ENCODE results near the gene OGFR. TPM values are rescaled to one million over a fixed set of nuclear protein-coding genes. Genes with fewer than 3 reads are reported as not detected.
"Not testable (repeated sequence)": the region's sequence is repeated elsewhere in the genome, so short reads cannot be mapped to it uniquely, and the experiment has no call there.

Gene OGFR
- total and polyA plus RNA-seq, 2 experiments from 2014 or later = 9.9 to 52.2 TPM

- in situ Hi-C loops (cut with MboI) = no loop called here
- 97 to 99% methylated on average over 7 of the region's 7 CpGs for WGBS, 2 experiments (ENCODE audit: low coverage in 1 of 2, low lambda C conversion rate in 2 of 2, missing lambda C conversion rate in 2 of 2)
Observed at GRCh38 chr20:62844182-62844581, 39.5 kb downstream of the OGFR start.

GRCh38 chr20:62845416-62846160, 41.0 kb downstream of the OGFR start:
- TF ChIP-seq EZH2phosphoT487 (IDR thresholded peaks at IDR 0.05; ENCODE audit: insufficient read depth, low read depth) = no peak
- TF ChIP-seq EZH2 (IDR thresholded peaks at IDR 0.05; ENCODE audit: insufficient read depth, poor library complexity, severe bottlenecking) = no peak
- Histone ChIP-seq H3F3A (ENCODE audit: insufficient read depth) (0 out of 2 replicates have a peak, but pooled peaks cover 5% of the 10 kb centered on the region), H3K9me3 (ENCODE audit: low read depth) (no peaks in the 10 kb centered on the region), H3K9me2 (ENCODE audit: insufficient read depth) (no peaks in the 10 kb centered on the region), H2AFZ (no peak overlapping the region), H4K20me1 (ENCODE audit: insufficient read depth) (no peaks in the 10 kb centered on the region), H3K79me2 (ENCODE audit: insufficient read depth) (no peaks in the 10 kb centered on the region), H3K27me3 (replicated peaks; ENCODE audit: insufficient read depth) (no peaks in the 10 kb centered on the region), H3K36me3 (ENCODE audit: low read depth) (no peaks in the 10 kb centered on the region), H3K9ac (no peak overlapping the region), H3K27ac (no peak overlapping the region), H3K4me2 (ENCODE audit: unreplicated experiment) (no peak overlapping the region), H3K4me3 (no peak overlapping the region), H3K4me1 (ENCODE audit: insufficient read depth) (no peaks in the 10 kb centered on the region)
- DNase-seq = no peak
- WGBS, 2 experiments (ENCODE audit: low coverage in 1 of 2, low lambda C conversion rate in 2 of 2, missing lambda C conversion rate in 2 of 2) = 96% methylated on average over 16 of the region's 16 CpGs
- in situ Hi-C loops (cut with MboI) = no loop called here

More at GRCh38 chr20:62844182-62844581, 39.5 kb downstream of the OGFR start:
- DNase-seq = no peak
- H3K27ac ChIP-seq = no peak overlapping the region
- no peaks in the 10 kb centered on the region for H4K20me1 ChIP-seq (ENCODE audit: insufficient read depth)
- no peak overlapping the region for H3K4me2 ChIP-seq (ENCODE audit: unreplicated experiment)
- H3K4me3 ChIP-seq = no peak overlapping the region
- no peak overlapping the region for H3K9ac ChIP-seq
- H3K9me2 ChIP-seq (ENCODE audit: insufficient read depth) = no peaks in the 10 kb centered on the region
- no peaks in the 10 kb centered on the region for H3K36me3 ChIP-seq (ENCODE audit: low read depth)
- H3K27me3 ChIP-seq (replicated peaks; ENCODE audit: insufficient read depth) = no peaks in the 10 kb centered on the region
- no peak overlapping the region for H2AFZ ChIP-seq
- H3K79me2 ChIP-seq (ENCODE audit: insufficient read depth) = no peaks in the 10 kb centered on the region
- no peaks in the 10 kb centered on the region for H3K9me3 ChIP-seq (ENCODE audit: low read depth)
- 0 out of 2 replicates have a peak, but pooled peaks cover 5% of the 10 kb centered on the region for H3F3A ChIP-seq (ENCODE audit: insufficient read depth)
- H3K4me1 ChIP-seq (ENCODE audit: insufficient read depth) = no peaks in the 10 kb centered on the region
- TF ChIP-seq EZH2 (IDR thresholded peaks at IDR 0.05; ENCODE audit: insufficient read depth, poor library complexity, severe bottlenecking) = no peak
- no peak for TF ChIP-seq EZH2phosphoT487 (IDR thresholded peaks at IDR 0.05; ENCODE audit: insufficient read depth, low read depth)

- H3K4me3 ChIP-seq = no peak overlapping the region
- in situ Hi-C loops (cut with MboI) = no loop called here
- no peak for DNase-seq
Observed at GRCh38 chr20:62846166-62846890, 41.7 kb downstream of the OGFR start.

GRCh38 chr20:62848917-62849316, 44.3 kb downstream of the OGFR start:
- H3K27me3 ChIP-seq (replicated peaks; ENCODE audit: insufficient read depth); H3K4me3 ChIP-seq; H3K36me3 ChIP-seq (ENCODE audit: low read depth); H3K9me2 ChIP-seq (ENCODE audit: insufficient read depth); H4K20me1 ChIP-seq (ENCODE audit: insufficient read depth); H2AFZ ChIP-seq; DNase-seq; H3K4me1 ChIP-seq (ENCODE audit: insufficient read depth); H3K9me3 ChIP-seq (ENCODE audit: low read depth); in situ Hi-C loops (cut with MboI); H3K4me2 ChIP-seq (ENCODE audit: unreplicated experiment); H3K9ac ChIP-seq; H3F3A ChIP-seq (ENCODE audit: insufficient read depth); H3K27ac ChIP-seq: not testable (repeated sequence)
- WGBS, 2 experiments (ENCODE audit: low coverage in 1 of 2, low lambda C conversion rate in 2 of 2, missing lambda C conversion rate in 2 of 2) = 80 to 81% methylated on average over 7 of the region's 7 CpGs
- peaks cover 15% of the 10 kb centered on the region; the same call in 1 of the 2 replicates for H3K79me2 ChIP-seq (ENCODE audit: insufficient read depth)

More at GRCh38 chr20:62846166-62846890, 41.7 kb downstream of the OGFR start:
- Histone ChIP-seq H3K79me2 (ENCODE audit: insufficient read depth) (0 out of 2 replicates have a peak, but pooled peaks cover 5% of the 10 kb centered on the region), H2AFZ (no peak overlapping the region), H3K9me2 (ENCODE audit: insufficient read depth) (no peaks in the 10 kb centered on the region), H3K4me1 (ENCODE audit: insufficient read depth) (no peaks in the 10 kb centered on the region), H3K4me2 (ENCODE audit: unreplicated experiment) (no peak overlapping the region), H4K20me1 (ENCODE audit: insufficient read depth) (no peaks in the 10 kb centered on the region), H3K27me3 (replicated peaks; ENCODE audit: insufficient read depth) (no peaks in the 10 kb centered on the region), H3K9me3 (ENCODE audit: low read depth) (no peaks in the 10 kb centered on the region), H3K36me3 (ENCODE audit: low read depth) (no peaks in the 10 kb centered on the region), H3K9ac (no peak overlapping the region), H3F3A (ENCODE audit: insufficient read depth) (0 out of 2 replicates have a peak, but pooled peaks cover 5% of the 10 kb centered on the region), H3K27ac (no peak overlapping the region)
- 86 to 87% methylated on average over 19 of the region's 19 CpGs for WGBS, 2 experiments (ENCODE audit: low coverage in 1 of 2, low lambda C conversion rate in 2 of 2, missing lambda C conversion rate in 2 of 2)
- TF ChIP-seq EZH2 (IDR thresholded peaks at IDR 0.05; ENCODE audit: insufficient read depth, poor library complexity, severe bottlenecking) (no peak), EZH2phosphoT487 (IDR thresholded peaks at IDR 0.05; ENCODE audit: insufficient read depth, low read depth) (no peak)
